Spinal cord (tissue), 10 donors: ENCODE data around the gene NEU1. TPM values are rescaled to one million over a fixed set of nuclear protein-coding genes. Genes with fewer than 3 reads are reported as not detected.
A peak's percentile ranks its signal among the peaks of the same experiment; 100 is the strongest.
"Not testable (repeated sequence)": the region's sequence is repeated elsewhere in the genome, so short reads cannot be mapped to it uniquely, and the experiment has no call there.

ENCODE experiments used
- DNase-seq, 6 donors: peaks; one replicate each; pipeline versions ENCODE4 v3.0.0 to v3.0.0-alpha.2; 2013 to 2015; ENCODE audit warnings: low spot score in 6 of 6, low read depth in 4 of 6
- H3K27ac ChIP-seq: one replicate; pipeline ENCODE4 v1.5.1; 2013; ENCODE audit warnings: low read depth, low read length, control low read depth
- H3K27me3 ChIP-seq: one replicate; pipeline ENCODE4 v1.6.1; 2013; ENCODE audit warnings: low read length; ENCODE audit not compliant: control insufficient read depth, insufficient read depth
- H3K36me3 ChIP-seq: one replicate; pipeline ENCODE4 v1.6.1; 2013; ENCODE audit warnings: low read length; ENCODE audit not compliant: control insufficient read depth, insufficient read depth
- H3K4me1 ChIP-seq: one replicate; pipeline ENCODE4 v1.6.1; 2013; ENCODE audit warnings: low read length; ENCODE audit not compliant: control insufficient read depth, insufficient read depth
- H3K4me3 ChIP-seq: one replicate; pipeline ENCODE4 v1.5.1; 2013; ENCODE audit warnings: low read depth, low read length, control low read depth
- H3K9me3 ChIP-seq: one replicate; pipeline ENCODE4 v1.6.1; 2013; ENCODE audit warnings: low read length; ENCODE audit not compliant: control insufficient read depth, insufficient read depth
- WGBS: methylation state at CpG from one replicate; pipeline ENCODE4 v1.1.5; 2013; ENCODE audit warnings: missing lambda C conversion rate; ENCODE audit not compliant: insufficient coverage; 5-methylcytosine and 5-hydroxymethylcytosine counted together
- long read RNA-seq, 4 donors: transcript quantifications; one replicate each; lab custom pipeline, GENCODE V29; 2026
- polyA plus RNA-seq, 2 donors: library from polyadenylated mRNA; unstranded; fragments of 120-200 nt; gene quantifications; one replicate each; pipeline ENCODE4 v1.2.1, GENCODE V29; 2013; ENCODE audit not compliant: insufficient read length in 2 of 2
- total RNA-seq, 2 donors: library from RNA; depleted of rRNA in 1 of 2; stranded (reverse); fragments of 120-200 nt in 1 of 2; fragments of >200 nt in 1 of 2; gene quantifications; one replicate each; pipeline versions ENCODE4 v1.2.3 to v1.2.4, GENCODE V29; 2013 to 2014
- donor health status: healthy.

The NEU1 gene
- total RNA-seq (10 to 100 TPM; 21.9 to 47.5 TPM), polyA plus RNA-seq (10 to 100 TPM; 23.6 to 25.5 TPM)
- long read RNA-seq, donor 1, transcript NEU1-206 (6 exons, 2,045 nt): major isoform, 8 of 10 reads
- long read RNA-seq, donor 1, partial matches to known transcripts: 0 of 10 reads
- long read RNA-seq, donor 1, other reads (novel, unspliced or antisense): 0 of 10 reads
- long read RNA-seq, donor 2, partial matches to known transcripts: 0 of 2 reads
- long read RNA-seq, donor 2, other reads (novel, unspliced or antisense): 0 of 2 reads
- long read RNA-seq, donor 3, partial matches to known transcripts: 0 of 4 reads
- long read RNA-seq, donor 3, other reads (novel, unspliced or antisense): 0 of 4 reads
- long read RNA-seq, donor 4, transcript NEU1-206 (6 exons, 2,045 nt): major isoform, 12 of 12 reads
- long read RNA-seq, donor 4, partial matches to known transcripts: 0 of 12 reads
- long read RNA-seq, donor 4, other reads (novel, unspliced or antisense): 0 of 12 reads

DNA sequence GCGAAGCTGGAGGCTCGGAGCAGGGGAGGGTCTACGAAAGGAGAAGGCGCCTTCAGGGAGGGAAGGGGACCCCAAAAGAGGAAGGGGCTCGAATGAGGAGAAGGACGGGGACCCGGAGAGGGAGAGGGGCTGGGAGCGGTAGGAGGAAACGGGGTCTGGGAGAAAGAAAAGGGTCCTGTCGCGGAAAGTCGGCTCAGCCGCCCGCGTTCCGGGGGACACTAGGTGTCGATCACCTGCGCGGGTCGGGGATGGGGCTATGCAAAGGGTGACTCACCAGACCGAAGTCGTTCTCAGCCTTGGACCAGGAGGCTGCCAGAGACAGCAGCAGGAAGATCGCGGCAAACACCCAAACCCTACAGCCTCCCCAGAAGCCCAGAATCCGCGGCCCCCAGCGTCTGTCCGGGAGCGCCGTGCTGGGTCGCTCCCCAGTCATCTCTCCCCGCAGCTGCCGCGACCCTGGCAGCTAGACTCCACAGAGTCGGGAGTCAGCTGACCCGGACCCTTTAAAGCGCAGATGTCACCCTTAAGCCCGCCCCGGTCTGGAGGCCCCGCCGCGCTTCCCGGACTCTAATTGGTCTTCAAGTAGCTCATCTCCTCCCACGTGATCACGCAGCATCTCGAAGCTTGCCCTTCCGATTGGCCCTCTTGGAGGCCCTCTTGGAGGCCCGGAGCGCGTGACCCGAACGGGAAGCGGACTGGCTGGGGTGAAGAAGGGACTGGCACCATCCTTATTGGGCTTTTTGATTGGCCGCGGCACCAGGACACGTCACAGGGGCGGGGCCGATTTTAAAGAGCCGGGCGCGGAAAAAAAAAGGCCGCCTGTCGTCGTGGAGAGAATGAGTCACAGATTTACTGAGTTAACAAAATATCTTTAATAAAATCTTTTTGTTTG lies at the start of gene NEU1:
NEU1 (minus strand) TSS at position 478 of the 892 bp plus-strand sequence; CDS start at position 433, 45 bp downstream.
- WGBS: under 1% methylated on average over 55 of the region's 64 CpGs
- no peaks in the 10 kb centered on the region for H3K27me3 ChIP-seq
- DNase-seq: peak; percentile 97 to 100 (median 100)
- peaks cover 33% of the 10 kb centered on the region for H3K4me1 ChIP-seq
- H3K4me3 ChIP-seq: peak within 1 kb of the TSS; percentile 89
- H3K9me3 ChIP-seq: no peaks in the 10 kb centered on the region
- H3K27ac ChIP-seq: peak within 1 kb of the TSS; percentile 93
- peaks cover 32% of the 10 kb centered on the region for H3K36me3 ChIP-seq

DNA sequence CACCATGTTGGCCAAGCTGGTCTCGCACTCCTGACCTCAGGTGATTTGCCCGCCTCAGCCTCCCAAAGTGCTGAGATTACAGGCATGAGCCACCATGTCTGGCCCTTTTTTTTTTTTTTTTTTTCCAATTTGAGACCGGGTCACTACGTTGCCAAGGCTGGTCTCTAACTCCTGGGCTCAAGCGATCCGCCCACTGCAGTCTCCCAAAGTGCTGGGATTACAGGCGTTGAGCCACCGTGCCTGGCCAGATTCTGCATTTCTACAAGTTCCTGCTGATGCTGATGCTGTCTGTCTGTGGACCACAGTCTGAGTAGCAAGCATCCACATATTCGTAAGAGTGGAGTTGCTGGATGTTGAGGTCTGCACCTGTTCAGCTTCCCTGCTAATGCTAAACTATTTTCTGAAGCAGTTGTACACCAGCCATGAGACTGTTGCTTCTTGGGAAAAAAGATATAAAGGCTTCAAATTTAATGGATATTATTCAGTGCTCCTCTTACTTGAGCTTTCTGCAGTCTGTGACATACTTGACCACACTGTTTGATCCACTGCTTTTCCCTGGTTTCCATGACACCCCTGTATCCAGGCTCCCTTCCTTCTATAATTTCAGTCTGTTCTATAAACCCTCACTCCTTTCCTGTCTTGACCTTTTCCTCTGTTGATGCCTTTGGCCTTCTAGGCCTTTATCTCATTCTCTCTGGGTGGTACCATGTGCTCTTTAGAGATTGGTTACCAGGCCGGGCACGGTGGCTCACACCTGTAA lies 49.4 kb upstream of the NEU1 start:
- H3K4me1 ChIP-seq: no peaks in the 10 kb centered on the region
- H3K27ac ChIP-seq: no peak overlapping the region
- no peak overlapping the region for H3K4me3 ChIP-seq
- no peak for DNase-seq
- H3K36me3 ChIP-seq: no peaks in the 10 kb centered on the region
- H3K27me3 ChIP-seq: no peaks in the 10 kb centered on the region
- no peaks in the 10 kb centered on the region for H3K9me3 ChIP-seq
- WGBS: 76% methylated on average over 11 of the region's 11 CpGs

DNA sequence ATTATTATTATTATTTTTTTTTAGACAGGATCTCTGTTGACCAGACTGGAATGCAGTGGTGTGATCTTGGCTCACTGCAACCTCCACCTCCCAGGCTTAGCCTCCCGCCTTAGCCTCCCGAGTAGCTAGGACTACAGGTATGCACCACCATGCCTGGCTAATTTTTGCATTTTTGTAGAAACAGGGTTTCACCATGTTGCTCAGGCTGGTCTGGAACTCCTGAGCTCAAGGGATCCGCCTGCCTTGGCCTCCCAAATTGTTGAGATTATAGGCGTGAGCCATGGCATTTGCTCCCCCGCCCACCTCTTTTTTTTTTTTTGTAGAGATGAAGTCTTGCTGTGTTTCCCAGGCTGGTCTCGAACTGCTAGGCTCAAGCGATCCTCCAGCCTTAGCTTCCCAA lies 46.7 kb upstream of the NEU1 start:
- H3K27me3 ChIP-seq: not testable (repeated sequence)
- WGBS: 84% methylated on average over 6 of the region's 7 CpGs

DNA sequence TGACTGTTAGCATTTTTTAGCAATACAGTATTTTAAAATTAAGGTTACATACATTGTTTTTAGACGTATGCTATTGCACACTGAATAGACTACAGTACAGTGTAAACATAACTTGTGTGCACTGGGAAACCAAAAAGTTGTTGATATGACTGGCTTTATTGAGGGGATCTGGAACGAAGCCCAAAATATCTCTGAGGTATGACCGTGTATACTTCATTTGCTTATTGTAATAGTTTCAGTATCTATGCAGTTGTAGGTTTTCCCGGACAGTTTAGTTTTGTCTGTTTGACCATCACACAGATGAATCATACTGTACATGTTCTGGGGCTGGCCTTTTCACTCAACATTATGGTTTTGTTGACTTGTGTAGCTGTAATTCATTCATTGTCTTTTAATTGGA lies 46.2 kb upstream of the NEU1 start:
- no peaks in the 10 kb centered on the region for H3K9me3 ChIP-seq
- H3K27me3 ChIP-seq: no peaks in the 10 kb centered on the region
- H3K4me1 ChIP-seq: no peaks in the 10 kb centered on the region
- no peaks in the 10 kb centered on the region for H3K36me3 ChIP-seq
- H3K27ac ChIP-seq: no peak overlapping the region
- DNase-seq: no peak
- H3K4me3 ChIP-seq: no peak overlapping the region
- 100% methylated on average over 2 of the region's 4 CpGs for WGBS

More for the DNA sequence above, 46.7 kb upstream of the NEU1 start:
- not testable (repeated sequence) for H3K36me3 ChIP-seq, H3K9me3 ChIP-seq, DNase-seq, H3K4me3 ChIP-seq, H3K27ac ChIP-seq, H3K4me1 ChIP-seq

DNA sequence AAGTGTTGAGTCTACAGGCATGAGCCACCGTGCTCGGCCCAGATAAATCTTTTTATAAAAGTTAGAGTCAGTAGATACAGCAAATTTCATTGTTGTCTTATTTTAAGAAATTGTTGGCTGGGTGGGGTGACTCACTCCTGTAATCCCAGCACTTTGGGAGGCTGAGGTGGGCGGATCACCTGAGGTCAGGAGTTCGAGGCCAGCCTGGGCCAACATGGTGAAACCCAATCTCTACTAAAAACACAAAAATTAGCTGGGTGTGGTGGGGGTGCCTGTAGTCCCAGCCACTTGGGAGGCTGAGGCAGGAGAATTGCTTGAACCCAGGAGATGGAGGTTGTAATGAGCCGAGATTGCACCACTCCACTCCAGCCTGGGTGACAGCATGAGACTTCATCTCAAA lies 45.6 kb upstream of the NEU1 start:
- not testable (repeated sequence) for H3K27me3 ChIP-seq, H3K27ac ChIP-seq, H3K4me1 ChIP-seq, H3K4me3 ChIP-seq, DNase-seq, H3K36me3 ChIP-seq, H3K9me3 ChIP-seq
- WGBS: no CpG with 5 or more reads among the region's 5 CpGs

GRCh38 chr6:31907158-31907813 lies 44.7 kb upstream of the NEU1 start:
- no peak overlapping the region for H3K27ac ChIP-seq
- no peaks in the 10 kb centered on the region for H3K36me3 ChIP-seq
- DNase-seq: no peak
- H3K4me3 ChIP-seq: no peak overlapping the region
- no peaks in the 10 kb centered on the region for H3K9me3 ChIP-seq
- 47% methylated on average over 3 of the region's 7 CpGs for WGBS
- peaks cover 6% of the 10 kb centered on the region for H3K4me1 ChIP-seq
- no peaks in the 10 kb centered on the region for H3K27me3 ChIP-seq

- DNase-seq, H3K4me3 ChIP-seq, H3K4me1 ChIP-seq, H3K27me3 ChIP-seq, H3K9me3 ChIP-seq, H3K36me3 ChIP-seq, H3K27ac ChIP-seq: not testable (repeated sequence)
- WGBS: 80% methylated on average over 6 of the region's 8 CpGs
Observed at GRCh38 chr6:31906727-31907126, 44.1 kb upstream of the NEU1 start.

DNA sequence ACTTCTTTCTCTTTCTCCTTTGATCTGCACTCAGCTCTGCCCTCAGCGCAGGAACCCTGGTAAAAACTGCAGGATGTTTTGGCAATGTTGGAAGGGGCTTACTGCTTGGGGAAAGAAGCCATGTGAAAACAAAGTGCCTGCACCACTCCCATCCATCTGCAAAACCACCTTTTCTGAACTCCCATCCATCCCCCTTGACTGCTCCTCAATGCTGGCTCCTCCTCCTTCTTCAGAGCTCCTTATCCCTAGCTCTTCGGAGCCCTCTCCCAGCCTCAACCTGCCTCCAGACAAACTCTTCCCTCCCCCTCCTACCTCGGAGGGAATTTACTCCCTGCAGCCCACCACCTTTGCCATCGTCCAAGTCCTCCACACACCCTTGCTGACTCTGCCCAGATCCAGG lies 43.5 kb upstream of the NEU1 start:
- H3K36me3 ChIP-seq: peaks cover 1% of the 10 kb centered on the region
- H3K4me1 ChIP-seq: peaks cover 10% of the 10 kb centered on the region
- 13% methylated on average over 3 of the region's 4 CpGs for WGBS
- H3K27ac ChIP-seq: no peak overlapping the region
- no peaks in the 10 kb centered on the region for H3K9me3 ChIP-seq
- no peak for DNase-seq
- no peaks in the 10 kb centered on the region for H3K27me3 ChIP-seq
- no peak overlapping the region for H3K4me3 ChIP-seq

- no CpG with 5 or more reads among the region's 1 CpG for WGBS
- no peak for DNase-seq
- no peaks in the 10 kb centered on the region for H3K9me3 ChIP-seq
- peaks cover 10% of the 10 kb centered on the region for H3K36me3 ChIP-seq
- H3K4me3 ChIP-seq: no peak overlapping the region
- H3K27ac ChIP-seq: no peak overlapping the region
- no peaks in the 10 kb centered on the region for H3K27me3 ChIP-seq
- H3K4me1 ChIP-seq: peaks cover 19% of the 10 kb centered on the region
Observed at GRCh38 chr6:31905041-31905440, 42.4 kb upstream of the NEU1 start.
